Heart left ventricle (tissue), 13 donors: ENCODE results near the gene PIK3C2G.

Source experiments
- CTCF ChIP-seq, 12 donors: fragments of 200-600 bp; sonication (generic) in 4 of 12; IDR thresholded peaks; one replicate each; pipeline versions ENCODE4 v1.5.0 to v1.8.0; 2018 to 2022; ENCODE audit warnings: antibody characterized with exemption in 12 of 12, mild to moderate bottlenecking in 5 of 12
- POLR2A ChIP-seq, 2 donors: fragments of 450-650 bp; IDR thresholded peaks; one replicate each; pipeline ENCODE4 v1.6.1; 2017; ENCODE audit warnings: antibody characterized with exemption in 2 of 2, mild to moderate bottlenecking in 2 of 2, moderate library complexity in 2 of 2
- donor health status: ischemic (EF 13 %, LVEDD 7.1; RV severe dilation, severe dysfunction).
- donor health status: DM: no; HTN: yes; CAD: no.
- donor health status: DM: no; HTN: no; CAD: no.
- donor health status: ischemic (EF 25% LVEDD 6.9; RV normal size, moderate dysfunction).
- donor health status: ischemic (EF 25% LVEDD 5.7; RV mildly dilated, moderate dysfunction).
- donor health status: ischemic (EF 35%, LVEDD 5.7; RV mildly dilated, moderate dysfunction).
- donor health status: nonischemic (EF 11% LVEDD 7.7; RV severe dilation, severe dysfunction).
- donor health status: DM: yes; HTN: yes; CAD: no.
- donor health status: PGD.
- donor health status: ischemic (EF 29% LVEDD 5.4; RV normal size, mild dysfunction).
- donor health status: nonischemic (EF 23%, LVEDD 6.1; RV moderate dilation, normal function).

DNA sequence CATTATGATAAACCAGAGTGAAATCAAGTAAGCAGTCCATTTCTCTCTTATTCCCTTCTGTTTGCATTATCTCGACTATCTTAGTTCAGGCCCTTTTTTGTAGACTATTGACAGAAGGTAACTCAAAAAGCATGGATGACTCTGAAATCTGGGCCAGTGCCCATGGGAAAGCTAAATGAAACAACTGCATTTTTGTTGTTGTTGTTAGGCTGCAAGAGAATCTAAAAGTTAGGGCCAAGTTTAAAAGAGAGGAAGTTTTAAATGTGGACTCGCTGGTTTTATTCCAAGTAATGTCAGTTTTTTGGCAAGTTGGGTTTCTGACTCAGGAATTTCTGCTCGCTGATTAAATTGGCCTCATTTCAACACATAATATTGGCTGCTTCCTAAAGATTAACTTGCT lies 201.1 kb downstream of the PIK3C2G start:
- no peak for TF ChIP-seq CTCF (IDR thresholded peaks at IDR 0.05)
- TF ChIP-seq POLR2A (IDR thresholded peaks at IDR 0.05): no peak
